Inflammatory macrophage (primary cell): ENCODE data around the gene GARIN5B.
A peak's percentile ranks its signal among the peaks of the same experiment; 100 is the strongest.

Source experiments
- DNase-seq, 2 donors: peaks; one replicate each; pipeline ENCODE4 v3.0.0-alpha.2; 2020 to 2022

GARIN5B gene

GRCh38 chr19:55321466-55322137, 41.5 kb downstream of the GARIN5B start:
- DNase-seq = peak in 1 of 2 donors; percentile 42

GRCh38 chr19:55320844-55321419, 42.1 kb downstream of the GARIN5B start:
- DNase-seq = no peak

GRCh38 chr19:55319785-55320184, 43.3 kb downstream of the GARIN5B start:
- DNase-seq = no peak

- DNase-seq = no peak
Observed at GRCh38 chr19:55316646-55317045, 46.4 kb downstream of the GARIN5B start.

GRCh38 chr19:55315956-55316525, 47.0 kb downstream of the GARIN5B start:
- DNase-seq = no peak

- DNase-seq = no peak
Observed at GRCh38 chr19:55314396-55314795, 48.7 kb downstream of the GARIN5B start.

- no peak for DNase-seq
Observed at GRCh38 chr19:55312621-55313512, 50.2 kb downstream of the GARIN5B start.

GRCh38 chr19:55311797-55312196, 51.3 kb downstream of the GARIN5B start:
- no peak for DNase-seq

- DNase-seq = no peak
Observed at GRCh38 chr19:55311397-55311796, 51.7 kb downstream of the GARIN5B start.

GRCh38 chr19:55310498-55310897, 52.6 kb downstream of the GARIN5B start:
- DNase-seq = no peak

GRCh38 chr19:55309448-55309847, 53.6 kb downstream of the GARIN5B start:
- DNase-seq = no peak

GRCh38 chr19:55308281-55308680, 54.8 kb downstream of the GARIN5B start:
- DNase-seq = no peak

GRCh38 chr19:55306712-55307111, 56.3 kb downstream of the GARIN5B start:
- no peak for DNase-seq

- no peak for DNase-seq
Observed at GRCh38 chr19:55305983-55306562, 57.0 kb downstream of the GARIN5B start.

- DNase-seq = peak; percentile 16 to 53
Observed at GRCh38 chr19:55305491-55305890, 57.6 kb downstream of the GARIN5B start.

GRCh38 chr19:55304980-55305379, 58.1 kb downstream of the GARIN5B start:
- no peak for DNase-seq
